CD4-positive, alpha-beta T cell treated with Interleukin-21 for 1 hour (primary cell): ENCODE data around the gene IVL.

Experiments used
- DNase-seq: peaks from one replicate; pipeline ENCODE4 v3.0.0-alpha.2; 2020

Gene IVL, protein sequence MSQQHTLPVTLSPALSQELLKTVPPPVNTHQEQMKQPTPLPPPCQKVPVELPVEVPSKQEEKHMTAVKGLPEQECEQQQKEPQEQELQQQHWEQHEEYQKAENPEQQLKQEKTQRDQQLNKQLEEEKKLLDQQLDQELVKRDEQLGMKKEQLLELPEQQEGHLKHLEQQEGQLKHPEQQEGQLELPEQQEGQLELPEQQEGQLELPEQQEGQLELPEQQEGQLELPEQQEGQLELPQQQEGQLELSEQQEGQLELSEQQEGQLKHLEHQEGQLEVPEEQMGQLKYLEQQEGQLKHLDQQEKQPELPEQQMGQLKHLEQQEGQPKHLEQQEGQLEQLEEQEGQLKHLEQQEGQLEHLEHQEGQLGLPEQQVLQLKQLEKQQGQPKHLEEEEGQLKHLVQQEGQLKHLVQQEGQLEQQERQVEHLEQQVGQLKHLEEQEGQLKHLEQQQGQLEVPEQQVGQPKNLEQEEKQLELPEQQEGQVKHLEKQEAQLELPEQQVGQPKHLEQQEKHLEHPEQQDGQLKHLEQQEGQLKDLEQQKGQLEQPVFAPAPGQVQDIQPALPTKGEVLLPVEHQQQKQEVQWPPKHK

DNA sequence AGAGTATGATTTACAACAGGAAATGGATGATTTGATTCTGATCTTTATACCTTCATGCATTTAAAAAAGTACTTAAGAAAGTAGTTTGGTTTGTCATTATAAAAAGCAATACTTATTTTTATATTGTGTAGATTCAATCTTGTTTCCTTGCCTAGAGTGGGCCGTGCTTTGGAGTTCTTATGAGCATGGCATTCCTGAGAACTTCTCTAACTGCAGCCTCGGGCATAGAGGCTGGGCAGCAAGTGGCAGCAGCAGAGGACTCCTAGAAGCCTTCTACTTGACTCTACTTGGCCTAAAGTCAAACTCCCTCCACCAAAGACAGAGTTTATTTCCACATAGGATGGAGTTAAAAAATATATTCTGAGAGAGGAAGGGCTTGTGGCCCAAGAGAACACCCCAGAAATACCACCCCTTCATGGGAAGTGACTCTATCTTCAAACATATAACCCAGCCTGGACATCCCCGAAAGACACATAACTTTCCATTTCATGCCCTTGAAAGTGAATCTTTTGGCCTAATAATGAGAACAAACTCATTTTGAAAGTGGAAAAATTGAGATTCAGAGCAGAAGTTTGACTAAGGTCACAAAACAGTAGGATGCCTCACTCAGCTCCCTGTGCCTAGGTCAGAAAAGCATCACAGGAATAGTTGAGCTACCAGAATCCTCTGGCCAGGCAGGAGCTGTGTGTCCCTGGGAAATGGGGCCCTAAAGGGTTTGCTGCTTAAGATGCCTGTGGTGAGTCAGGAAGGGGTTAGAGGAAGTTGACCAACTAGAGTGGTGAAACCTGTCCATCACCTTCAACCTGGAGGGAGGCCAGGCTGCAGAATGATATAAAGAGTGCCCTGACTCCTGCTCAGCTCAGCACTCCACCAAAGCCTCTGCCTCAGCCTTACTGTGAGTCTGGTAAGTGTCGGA lies at the start of gene IVL:
TSS of gene IVL (plus strand) at position 861 of the 916 bp plus-strand sequence. CDS start 1,252 bp downstream, outside the sequence.
- no peak for DNase-seq

DNA sequence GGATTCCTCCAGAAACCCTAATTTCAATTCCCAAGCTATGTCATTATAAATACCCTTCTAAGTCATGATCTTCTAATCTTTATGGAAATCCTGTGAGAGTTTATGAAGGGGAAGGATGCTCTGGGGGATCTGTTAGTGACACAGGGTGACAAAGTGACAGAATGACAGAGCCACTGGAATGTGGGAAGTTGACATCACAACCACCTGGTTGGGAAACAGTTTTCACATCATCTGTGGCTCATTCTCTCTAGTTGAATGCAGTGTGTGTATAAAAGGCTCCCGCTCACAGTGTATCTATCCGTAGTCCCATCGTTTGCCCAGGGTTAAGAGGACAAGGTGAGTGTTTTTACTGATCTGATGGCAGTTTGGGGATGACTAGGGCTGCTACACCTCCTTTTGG lies 48.6 kb upstream of the IVL start, which contains the start of gene LCE7A:
TSS of gene LCE7A (plus strand) at position 301 of the 400 bp plus-strand sequence. CDS start 702 bp downstream, outside the sequence.
- no peak for DNase-seq

GRCh38 chr1:152860129-152860528 lies 48.2 kb upstream of the IVL start:
- no peak for DNase-seq

- no peak for DNase-seq
Observed at GRCh38 chr1:152861374-152861773, 47.0 kb upstream of the IVL start.

- DNase-seq = no peak
Observed at GRCh38 chr1:152864443-152864842, 43.9 kb upstream of the IVL start.

DNA sequence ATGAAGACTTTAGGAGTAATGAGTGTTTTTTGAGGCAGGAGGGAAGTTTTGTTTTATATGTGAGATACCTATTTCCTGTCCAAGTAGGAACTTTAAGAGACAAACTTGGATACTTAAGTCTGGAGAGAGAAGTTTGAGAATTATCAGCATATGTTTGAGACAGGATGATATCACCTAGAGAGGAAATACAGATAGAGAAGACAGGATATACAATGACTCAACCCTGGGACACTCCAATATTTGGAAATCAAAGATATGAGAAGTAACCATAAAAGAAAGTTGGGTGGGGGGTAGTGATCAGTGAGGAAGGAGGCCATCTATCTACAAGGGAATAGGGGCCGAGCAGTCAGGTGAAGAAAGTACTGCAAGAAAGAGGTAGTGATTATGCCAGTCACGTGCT lies 42.0 kb upstream of the IVL start:
- no peak for DNase-seq

DNA sequence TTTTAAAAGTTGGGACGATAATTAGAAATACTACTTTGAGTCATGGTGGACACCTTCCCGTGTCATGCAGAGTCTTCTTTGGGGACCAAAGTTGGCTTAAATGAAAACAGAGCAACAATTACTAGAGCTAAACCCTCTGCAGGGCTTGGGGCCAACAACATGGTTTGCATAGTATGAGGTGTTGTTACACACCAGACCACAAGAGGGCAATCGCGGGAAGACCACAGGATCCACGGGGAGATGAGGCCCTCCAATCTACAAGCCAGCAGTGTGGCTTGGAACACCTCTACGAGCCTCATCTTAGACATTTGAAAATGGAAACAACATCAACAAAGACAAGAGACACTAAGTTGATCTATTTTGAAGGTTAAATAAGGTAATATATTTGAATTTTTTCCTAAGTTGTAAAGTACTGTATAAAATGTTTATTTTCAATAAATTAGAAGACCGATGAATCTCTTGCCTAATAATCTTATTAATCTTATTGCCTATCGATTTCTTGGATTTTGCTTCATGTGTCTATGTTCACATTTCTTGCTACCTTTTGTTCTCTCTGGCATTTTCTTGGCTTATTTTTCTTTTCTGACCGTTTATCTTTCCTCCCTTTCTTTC lies 38.4 kb upstream of the IVL start:
- DNase-seq = peak; percentile 54

- no peak for DNase-seq
Observed at GRCh38 chr1:152870831-152871730, 37.3 kb upstream of the IVL start.

DNA sequence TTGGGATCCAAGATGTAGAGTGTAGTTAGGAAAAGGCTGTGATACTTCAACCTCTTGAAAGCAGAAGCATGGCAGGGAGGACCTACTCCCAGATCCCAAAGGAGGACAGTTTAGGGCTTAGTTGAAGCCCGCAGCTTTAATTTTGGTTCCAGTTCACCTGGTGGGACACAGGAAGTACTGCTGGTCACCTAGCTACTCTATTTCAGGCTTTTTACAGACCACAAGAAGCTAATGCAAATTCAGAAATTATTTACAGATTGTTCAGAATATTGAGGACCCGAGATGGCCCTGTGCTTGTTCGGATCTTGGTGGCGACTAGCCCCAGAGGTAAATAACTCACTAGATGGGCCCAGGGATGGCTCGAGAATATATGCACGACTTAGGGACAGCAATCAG lies 36.6 kb upstream of the IVL start:
- DNase-seq = no peak

- DNase-seq = no peak
Observed at GRCh38 chr1:152873495-152873894, 34.9 kb upstream of the IVL start.

GRCh38 chr1:152876827-152877226 lies 31.5 kb upstream of the IVL start:
- no peak for DNase-seq

DNA sequence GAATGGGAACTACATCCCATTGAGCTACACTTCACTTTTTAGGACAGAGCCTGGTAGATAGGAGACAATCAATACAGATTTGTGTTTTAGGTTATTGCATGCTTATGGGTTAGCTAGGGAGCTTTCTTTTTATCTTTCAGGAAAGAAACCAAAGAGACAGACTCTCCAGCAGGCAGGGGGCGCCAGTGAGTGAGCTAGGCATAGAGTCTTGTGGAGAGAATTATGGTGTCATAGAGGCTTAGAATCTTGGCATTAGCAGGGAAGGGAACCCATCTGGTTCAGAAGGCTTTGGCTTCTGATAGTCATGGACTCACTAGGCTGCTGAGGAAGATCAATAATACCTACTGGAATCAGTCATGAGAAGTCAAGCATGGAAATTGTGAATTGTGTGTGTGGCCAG lies 30.3 kb upstream of the IVL start, which contains the start of gene SMCP:
TSS of gene SMCP (plus strand) at position 281 of the 400 bp plus-strand sequence. CDS start 6,101 bp downstream, outside the sequence.
- no peak for DNase-seq

GRCh38 chr1:152879559-152880198 lies 28.7 kb upstream of the IVL start:
- DNase-seq = no peak

DNA sequence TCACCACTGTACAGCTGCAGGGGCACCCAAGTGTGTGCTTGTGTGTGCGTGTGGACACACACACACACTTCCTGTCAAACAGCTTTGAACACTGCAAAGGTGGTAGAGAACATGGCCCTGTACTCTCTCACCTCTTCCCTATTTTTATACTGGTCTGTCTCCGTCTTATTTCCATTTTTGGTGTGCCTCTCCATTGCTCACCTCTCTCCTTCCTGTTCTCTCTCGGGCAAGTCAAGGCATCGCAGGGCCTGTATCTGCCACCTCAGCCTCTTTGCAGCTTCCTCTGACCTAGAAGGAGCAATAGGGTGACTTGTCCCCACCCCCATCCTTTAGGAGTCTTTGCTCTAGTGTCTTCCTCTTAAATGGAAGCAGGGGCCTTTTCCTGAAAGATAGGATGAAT lies 28.0 kb upstream of the IVL start:
- no peak for DNase-seq

- no peak for DNase-seq
Observed at GRCh38 chr1:152880907-152881306, 27.4 kb upstream of the IVL start.

GRCh38 chr1:152884085-152884484 lies 24.3 kb upstream of the IVL start:
- DNase-seq = no peak

DNA sequence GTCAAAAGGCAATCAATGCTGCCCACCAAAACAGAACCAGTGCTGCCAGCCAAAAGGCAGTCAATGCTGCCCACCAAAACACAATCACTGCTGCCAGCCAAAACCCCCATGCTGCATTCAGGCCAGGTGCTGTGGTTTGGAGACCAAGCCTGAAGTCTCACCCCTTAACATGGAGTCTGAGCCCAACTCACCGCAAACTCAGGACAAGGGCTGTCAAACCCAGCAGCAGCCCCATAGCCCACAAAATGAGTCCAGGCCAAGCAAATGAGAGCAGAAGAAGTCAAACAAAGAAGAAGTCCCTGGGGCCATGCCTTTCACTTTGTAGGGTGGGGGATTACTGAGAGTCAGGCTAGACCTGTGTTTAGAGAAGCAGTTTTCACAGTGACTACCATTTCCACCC lies 23.8 kb upstream of the IVL start:
- DNase-seq = no peak

GRCh38 chr1:152884966-152885624 lies 23.3 kb upstream of the IVL start:
- DNase-seq = no peak

DNA sequence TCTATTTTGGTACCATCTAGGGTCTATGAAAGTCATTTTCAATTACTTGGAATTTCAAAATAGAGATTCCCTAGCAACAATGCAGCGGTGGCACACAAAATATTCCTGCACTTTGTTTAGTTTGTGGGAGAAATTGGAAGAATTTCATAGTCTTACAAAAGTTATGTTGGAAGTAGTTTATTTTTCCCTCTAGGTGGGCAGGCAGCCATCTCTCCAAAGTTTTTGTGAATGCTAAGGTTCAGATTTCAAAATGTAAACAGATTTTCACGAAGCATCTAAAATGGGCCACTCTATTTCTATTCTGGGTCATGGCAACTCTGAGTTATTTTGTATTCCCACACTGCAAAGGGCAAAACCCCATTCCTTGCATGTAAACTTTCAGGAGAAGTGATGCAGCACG lies 22.3 kb upstream of the IVL start:
- DNase-seq = no peak

GRCh38 chr1:152886758-152887409 lies 21.5 kb upstream of the IVL start:
- DNase-seq = no peak
